Activated naive CD8-positive, alpha-beta T cell treated with anti-CD3 and anti-CD28 coated beads for 36 hours (primary cell): ENCODE measurements around the gene MTUS2. TPM values are rescaled to one million over a fixed set of nuclear protein-coding genes. Genes with fewer than 3 reads are reported as not detected.

Experiments used
- DNase-seq: peaks from one replicate; pipeline ENCODE4 v3.0.0; 2021
- H3K27ac Mint-ChIP-seq: one replicate; pipeline ENCODE4 v1.8.0; 2022; ENCODE audit warnings: mild to moderate bottlenecking, moderate library complexity, mixed read lengths
- H3K27me3 Mint-ChIP-seq: one replicate; pipeline ENCODE4 v1.8.0; 2022; ENCODE audit warnings: mild to moderate bottlenecking, mixed read lengths
- H3K36me3 Mint-ChIP-seq: one replicate; pipeline ENCODE4 v1.8.0; 2021; ENCODE audit warnings: mild to moderate bottlenecking, mixed read lengths
- H3K4me1 Mint-ChIP-seq: one replicate; pipeline ENCODE4 v1.8.0; 2021; ENCODE audit warnings: mixed read lengths
- H3K4me3 Mint-ChIP-seq: one replicate; pipeline ENCODE4 v1.8.0; 2022; ENCODE audit warnings: mild to moderate bottlenecking, moderate library complexity, mixed read lengths
- H3K9me3 Mint-ChIP-seq: one replicate; pipeline ENCODE4 v1.8.0; 2022; ENCODE audit warnings: mixed read lengths
- total RNA-seq, 2 experiments: library from RNA; stranded (reverse); gene quantifications; one replicate each; pipeline ENCODE4 v1.2.3, GENCODE V29; 2021

The MTUS2 gene
- total RNA-seq, 2 experiments from 2014 or later: not detected

- Mint-ChIP-seq H3K9me3 (no peaks in the 10 kb centered on the region), H3K36me3 (no peaks in the 10 kb centered on the region), H3K4me1 (no peaks in the 10 kb centered on the region), H3K27me3 (peaks cover 17% of the 10 kb centered on the region), H3K4me3 (no peak overlapping the region), H3K27ac (no peak overlapping the region)
- DNase-seq: no peak
Measured at GRCh38 chr13:29452773-29453616, 632.9 kb downstream of the MTUS2 start.

DNA sequence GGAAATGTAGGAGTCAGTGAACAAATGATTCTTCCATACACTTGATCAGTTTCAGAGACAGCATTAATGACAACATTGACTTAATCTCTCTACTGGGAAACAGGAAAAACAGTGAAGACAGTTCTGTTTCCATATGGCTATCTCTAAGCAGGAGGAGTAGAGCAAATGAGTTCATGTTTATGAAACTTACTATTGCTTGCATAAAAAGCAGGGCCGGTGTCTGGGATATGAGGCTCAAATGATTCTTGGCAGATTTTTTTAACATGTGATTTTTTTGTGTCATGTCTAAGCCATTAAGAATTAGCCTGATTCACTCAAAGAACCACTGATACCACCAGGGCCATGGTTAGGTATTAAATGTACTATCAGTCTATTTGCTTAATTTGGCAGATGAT lies 633.5 kb downstream of the MTUS2 start:
- Mint-ChIP-seq H3K27ac (no peak overlapping the region), H3K9me3 (no peaks in the 10 kb centered on the region), H3K4me3 (no peak overlapping the region), H3K27me3 (peaks cover 17% of the 10 kb centered on the region), H3K4me1 (no peaks in the 10 kb centered on the region), H3K36me3 (no peaks in the 10 kb centered on the region)
- DNase-seq: no peak

- H3K9me3 Mint-ChIP-seq: no peaks in the 10 kb centered on the region
Measured at GRCh38 chr13:29454931-29455481, 634.9 kb downstream of the MTUS2 start.

DNA sequence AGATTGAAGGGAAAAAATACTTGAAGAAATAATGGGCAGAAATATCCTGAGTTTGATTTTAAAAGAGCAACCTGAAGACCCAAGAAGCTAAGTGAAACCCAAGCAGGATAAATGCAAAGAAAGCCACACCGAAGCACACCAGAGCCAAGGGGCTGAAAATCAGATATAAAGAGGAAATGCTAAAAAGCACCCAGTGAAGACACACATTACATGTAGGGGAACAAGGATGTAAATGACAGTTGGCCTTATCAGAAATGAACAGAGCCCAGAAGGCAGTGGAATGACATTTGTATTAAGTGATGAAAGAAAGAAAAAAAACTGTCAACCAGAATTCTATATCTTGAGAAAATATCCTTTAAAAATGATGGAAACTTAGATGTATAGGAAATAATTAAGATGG lies 636.3 kb downstream of the MTUS2 start:
- no peaks in the 10 kb centered on the region for H3K4me1 Mint-ChIP-seq
- H3K27me3 Mint-ChIP-seq: peaks cover 4% of the 10 kb centered on the region
- no peak overlapping the region for H3K4me3 Mint-ChIP-seq
- H3K9me3 Mint-ChIP-seq: no peaks in the 10 kb centered on the region
- no peak for DNase-seq
- H3K36me3 Mint-ChIP-seq: no peaks in the 10 kb centered on the region
- no peak overlapping the region for H3K27ac Mint-ChIP-seq

More at GRCh38 chr13:29454931-29455481, 634.9 kb downstream of the MTUS2 start:
- Mint-ChIP-seq H3K4me3 (no peak overlapping the region), H3K4me1 (no peaks in the 10 kb centered on the region), H3K27me3 (peaks cover 10% of the 10 kb centered on the region), H3K36me3 (no peaks in the 10 kb centered on the region), H3K27ac (no peak overlapping the region)
- no peak for DNase-seq

DNA sequence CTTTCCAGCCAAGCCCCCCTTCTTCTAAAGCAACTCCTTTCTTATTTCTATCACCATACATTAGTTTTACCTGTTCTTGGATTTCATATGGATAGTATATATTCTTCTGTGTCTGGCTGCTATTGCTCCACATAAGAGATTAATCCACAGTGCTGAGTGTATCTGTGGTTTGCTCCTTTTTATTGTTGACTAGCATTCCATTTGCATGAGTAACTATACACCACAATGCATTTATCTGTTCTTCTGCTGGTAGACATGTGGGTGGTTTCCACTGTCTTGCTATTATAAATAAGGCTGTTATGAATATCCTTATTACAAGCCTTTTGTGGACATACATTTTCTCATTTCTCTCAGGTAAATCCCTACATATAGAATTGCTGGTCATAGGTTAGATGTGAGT lies 637.2 kb downstream of the MTUS2 start:
- no peaks in the 10 kb centered on the region for H3K36me3 Mint-ChIP-seq
- no peak overlapping the region for H3K27ac Mint-ChIP-seq
- H3K27me3 Mint-ChIP-seq: peaks cover 4% of the 10 kb centered on the region
- no peak for DNase-seq
- no peak overlapping the region for H3K4me3 Mint-ChIP-seq
- no peaks in the 10 kb centered on the region for H3K4me1 Mint-ChIP-seq
- H3K9me3 Mint-ChIP-seq: no peaks in the 10 kb centered on the region

GRCh38 chr13:29458419-29458818 lies 638.3 kb downstream of the MTUS2 start:
- H3K9me3 Mint-ChIP-seq: no peaks in the 10 kb centered on the region

GRCh38 chr13:29459813-29460355 lies 639.7 kb downstream of the MTUS2 start:
- DNase-seq: no peak
- Mint-ChIP-seq H3K36me3 (no peaks in the 10 kb centered on the region), H3K4me1 (no peaks in the 10 kb centered on the region)

More at GRCh38 chr13:29458419-29458818, 638.3 kb downstream of the MTUS2 start:
- Mint-ChIP-seq H3K27me3 (peaks cover 2% of the 10 kb centered on the region), H3K4me1 (no peaks in the 10 kb centered on the region), H3K4me3 (no peak overlapping the region), H3K36me3 (no peaks in the 10 kb centered on the region), H3K27ac (no peak overlapping the region)
- DNase-seq: no peak

DNA sequence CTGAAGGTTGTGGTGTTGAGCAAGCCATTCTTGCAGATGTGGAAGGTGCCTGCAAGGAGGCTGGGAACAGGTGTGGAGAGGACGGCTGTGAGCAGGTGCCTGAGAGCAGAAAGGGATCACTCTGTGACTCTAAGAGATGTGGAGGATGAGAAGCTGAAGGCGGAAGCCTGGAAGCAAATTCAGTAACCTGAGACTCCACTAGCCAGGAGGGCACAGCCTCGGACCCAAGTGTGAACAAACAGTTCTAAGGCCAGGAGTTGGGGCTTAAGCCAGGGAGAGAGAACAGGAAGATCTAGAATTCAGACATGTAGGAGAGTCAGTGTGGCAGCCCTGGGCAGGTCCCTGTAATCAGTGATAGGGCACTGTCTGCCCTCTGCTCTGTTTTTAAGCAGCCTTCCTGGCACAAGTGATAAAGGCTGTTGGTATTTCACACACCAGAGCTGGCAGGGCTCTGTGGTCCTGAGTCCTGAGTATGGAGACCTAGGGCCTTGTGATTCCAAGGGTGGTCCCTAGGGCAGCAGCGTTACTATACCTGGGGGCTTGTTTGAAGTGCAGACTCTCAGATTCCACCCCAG lies 644.1 kb downstream of the MTUS2 start:
- Mint-ChIP-seq H3K27ac (no peak overlapping the region), H3K4me3 (no peak overlapping the region)

More at GRCh38 chr13:29459813-29460355, 639.7 kb downstream of the MTUS2 start:
- Mint-ChIP-seq H3K4me3 (no peak overlapping the region), H3K9me3 (no peaks in the 10 kb centered on the region), H3K27me3 (no peaks in the 10 kb centered on the region), H3K27ac (no peak overlapping the region)

GRCh38 chr13:29465741-29466293 lies 645.7 kb downstream of the MTUS2 start:
- Mint-ChIP-seq H3K27ac (no peak overlapping the region), H3K36me3 (no peaks in the 10 kb centered on the region), H3K9me3 (no peaks in the 10 kb centered on the region), H3K27me3 (no peaks in the 10 kb centered on the region), H3K4me1 (no peaks in the 10 kb centered on the region), H3K4me3 (no peak overlapping the region)
- DNase-seq: no peak

More for the DNA sequence above, 644.1 kb downstream of the MTUS2 start:
- Mint-ChIP-seq H3K27me3 (no peaks in the 10 kb centered on the region), H3K36me3 (no peaks in the 10 kb centered on the region), H3K9me3 (no peaks in the 10 kb centered on the region), H3K4me1 (no peaks in the 10 kb centered on the region)
- DNase-seq: no peak

DNA sequence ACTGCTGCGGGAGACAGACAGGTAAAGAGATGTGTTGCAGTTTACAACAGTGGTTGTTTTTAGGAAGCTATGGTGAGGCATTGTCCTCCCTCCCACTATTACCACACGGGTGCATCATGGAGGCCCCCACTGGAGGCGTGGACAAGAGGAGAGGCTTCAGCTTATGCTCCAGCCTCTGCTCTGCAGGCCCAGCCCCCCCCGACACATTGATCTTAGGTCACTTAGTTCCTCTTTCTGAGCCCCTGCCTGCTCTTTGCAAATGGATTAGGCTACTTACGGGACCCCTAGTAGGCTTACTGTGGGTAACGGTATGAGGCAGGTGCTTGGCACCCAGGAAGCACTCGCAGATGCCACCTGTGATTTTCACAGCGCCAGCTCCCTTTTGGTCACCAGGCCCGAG lies 651.4 kb downstream of the MTUS2 start:
- Mint-ChIP-seq H3K4me3 (no peak overlapping the region), H3K27me3 (peaks cover 5% of the 10 kb centered on the region), H3K27ac (no peak overlapping the region), H3K9me3 (no peaks in the 10 kb centered on the region), H3K4me1 (no peaks in the 10 kb centered on the region), H3K36me3 (no peaks in the 10 kb centered on the region)
- no peak for DNase-seq

- Mint-ChIP-seq H3K27ac (no peak overlapping the region), H3K27me3 (peaks cover 5% of the 10 kb centered on the region), H3K4me3 (no peak overlapping the region), H3K4me1 (no peaks in the 10 kb centered on the region), H3K36me3 (no peaks in the 10 kb centered on the region), H3K9me3 (no peaks in the 10 kb centered on the region)
- peak; percentile 37 for DNase-seq
Measured at GRCh38 chr13:29472332-29472961, 652.3 kb downstream of the MTUS2 start.

GRCh38 chr13:29473166-29473565 lies 653.0 kb downstream of the MTUS2 start:
- no peaks in the 10 kb centered on the region for H3K9me3 Mint-ChIP-seq
- H3K27ac Mint-ChIP-seq: no peak overlapping the region
- H3K36me3 Mint-ChIP-seq: no peaks in the 10 kb centered on the region
- H3K27me3 Mint-ChIP-seq: peaks cover 5% of the 10 kb centered on the region
- no peaks in the 10 kb centered on the region for H3K4me1 Mint-ChIP-seq
- no peak overlapping the region for H3K4me3 Mint-ChIP-seq
- no peak for DNase-seq

DNA sequence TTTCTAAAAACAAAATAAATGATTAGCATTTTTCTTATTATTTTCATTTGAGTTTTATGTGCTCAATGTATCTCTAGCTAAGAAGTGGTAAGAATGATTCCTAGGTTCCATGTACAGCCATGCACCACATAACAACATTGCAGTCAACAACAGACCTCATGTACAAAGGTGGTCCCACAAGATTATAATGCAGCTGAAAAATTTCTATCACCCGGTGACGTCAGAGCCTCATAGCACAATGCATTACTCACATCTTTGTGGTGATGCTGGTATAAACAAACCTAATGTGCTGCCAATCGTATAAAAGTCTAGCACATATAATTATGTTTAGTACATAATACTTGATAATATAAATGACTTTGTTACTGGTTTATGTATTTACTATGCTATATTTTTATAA lies 654.9 kb downstream of the MTUS2 start:
- Mint-ChIP-seq H3K9me3 (no peaks in the 10 kb centered on the region), H3K36me3 (no peaks in the 10 kb centered on the region), H3K4me1 (no peaks in the 10 kb centered on the region), H3K4me3 (no peak overlapping the region), H3K27me3 (peaks cover 8% of the 10 kb centered on the region), H3K27ac (no peak overlapping the region)
- DNase-seq: no peak

GRCh38 chr13:29476046-29476445 lies 655.9 kb downstream of the MTUS2 start:
- no peaks in the 10 kb centered on the region for H3K9me3 Mint-ChIP-seq
- H3K4me3 Mint-ChIP-seq: no peak overlapping the region
- no peak for DNase-seq
- H3K36me3 Mint-ChIP-seq: no peaks in the 10 kb centered on the region
- no peak overlapping the region for H3K27ac Mint-ChIP-seq
- H3K27me3 Mint-ChIP-seq: peaks cover 9% of the 10 kb centered on the region
- H3K4me1 Mint-ChIP-seq: no peaks in the 10 kb centered on the region
